ENCODE results near the gene SRD5A2. TPM values are rescaled to one million over a fixed set of nuclear protein-coding genes. Genes with fewer than 3 reads are reported as not detected.

The SRD5A2 gene, protein sequence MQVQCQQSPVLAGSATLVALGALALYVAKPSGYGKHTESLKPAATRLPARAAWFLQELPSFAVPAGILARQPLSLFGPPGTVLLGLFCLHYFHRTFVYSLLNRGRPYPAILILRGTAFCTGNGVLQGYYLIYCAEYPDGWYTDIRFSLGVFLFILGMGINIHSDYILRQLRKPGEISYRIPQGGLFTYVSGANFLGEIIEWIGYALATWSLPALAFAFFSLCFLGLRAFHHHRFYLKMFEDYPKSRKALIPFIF
- total RNA-seq: not detected
- under 1 TPM in 1 of 2 donors, not detected in 1; 0.05 TPM for polyA plus RNA-seq

DNA sequence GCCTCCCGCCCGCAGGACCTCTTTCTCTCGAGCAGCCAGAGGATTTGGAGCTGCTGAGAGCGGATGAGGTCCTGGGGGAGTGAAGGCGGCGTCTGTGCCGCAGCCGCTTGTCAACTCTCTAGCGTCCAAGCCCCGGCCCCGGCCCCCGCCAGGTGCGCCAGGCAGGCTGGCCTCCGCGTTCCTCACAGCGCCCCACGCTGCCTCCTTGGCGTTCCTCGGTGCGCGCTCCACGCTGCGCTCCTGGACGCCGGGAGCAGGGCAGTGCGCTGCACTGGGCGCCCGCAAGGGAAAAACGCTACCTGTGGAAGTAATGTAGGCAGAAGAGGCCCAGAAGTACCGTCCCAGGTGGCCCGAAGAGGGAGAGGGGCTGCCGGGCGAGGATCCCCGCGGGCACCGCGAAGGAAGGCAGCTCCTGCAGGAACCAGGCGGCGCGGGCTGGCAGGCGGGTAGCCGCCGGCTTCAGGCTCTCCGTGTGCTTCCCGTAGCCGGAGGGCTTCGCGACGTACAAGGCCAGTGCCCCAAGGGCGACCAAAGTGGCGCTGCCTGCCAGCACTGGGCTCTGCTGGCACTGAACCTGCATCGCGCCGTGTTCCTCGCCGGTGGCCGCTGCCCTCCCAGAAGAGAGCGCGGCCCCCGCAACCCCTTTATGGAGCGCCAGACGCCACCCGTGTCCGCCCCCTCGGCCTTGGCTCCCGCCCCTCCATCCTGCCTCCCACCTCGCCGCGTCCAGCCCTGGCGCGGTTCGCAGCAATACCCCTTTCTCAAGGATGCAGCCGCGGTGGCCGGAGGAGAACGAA is at the start of gene SRD5A2:
Gene SRD5A2, minus strand, starts transcription at position 618 of the 797 bp plus-strand sequence. Its CDS starts 38 bp downstream, at position 580.
- intact Hi-C loops (cut with DNase I): no loop called here
- 2% methylated on average over 47 to 76 of the region's 76 CpGs for WGBS, 2 donors
- peaks cover 0 to 9% (median 7%) of the 10 kb centered on the region in 4 donors for H3K27me3 ChIP-seq
- ATAC-seq (no peak), DNase-seq (peak in 1 of 6 donors; percentile 37), FAIRE-seq (no peak)
- no peaks in the 10 kb centered on the region for H3K9me3 ChIP-seq
- TF ChIP-seq, protein P1, sequence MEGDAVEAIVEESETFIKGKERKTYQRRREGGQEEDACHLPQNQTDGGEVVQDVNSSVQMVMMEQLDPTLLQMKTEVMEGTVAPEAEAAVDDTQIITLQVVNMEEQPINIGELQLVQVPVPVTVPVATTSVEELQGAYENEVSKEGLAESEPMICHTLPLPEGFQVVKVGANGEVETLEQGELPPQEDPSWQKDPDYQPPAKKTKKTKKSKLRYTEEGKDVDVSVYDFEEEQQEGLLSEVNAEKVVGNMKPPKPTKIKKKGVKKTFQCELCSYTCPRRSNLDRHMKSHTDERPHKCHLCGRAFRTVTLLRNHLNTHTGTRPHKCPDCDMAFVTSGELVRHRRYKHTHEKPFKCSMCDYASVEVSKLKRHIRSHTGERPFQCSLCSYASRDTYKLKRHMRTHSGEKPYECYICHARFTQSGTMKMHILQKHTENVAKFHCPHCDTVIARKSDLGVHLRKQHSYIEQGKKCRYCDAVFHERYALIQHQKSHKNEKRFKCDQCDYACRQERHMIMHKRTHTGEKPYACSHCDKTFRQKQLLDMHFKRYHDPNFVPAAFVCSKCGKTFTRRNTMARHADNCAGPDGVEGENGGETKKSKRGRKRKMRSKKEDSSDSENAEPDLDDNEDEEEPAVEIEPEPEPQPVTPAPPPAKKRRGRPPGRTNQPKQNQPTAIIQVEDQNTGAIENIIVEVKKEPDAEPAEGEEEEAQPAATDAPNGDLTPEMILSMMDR (IDR thresholded peaks at IDR 0.05): no peak
- no peaks in the 10 kb centered on the region for H3K4me1 ChIP-seq
- H3K27ac ChIP-seq: no peak within 1 kb of the TSS
- no peaks in the 10 kb centered on the region for H3K36me3 ChIP-seq
- no peak within 1 kb of the TSS for H3K4me3 ChIP-seq

DNA sequence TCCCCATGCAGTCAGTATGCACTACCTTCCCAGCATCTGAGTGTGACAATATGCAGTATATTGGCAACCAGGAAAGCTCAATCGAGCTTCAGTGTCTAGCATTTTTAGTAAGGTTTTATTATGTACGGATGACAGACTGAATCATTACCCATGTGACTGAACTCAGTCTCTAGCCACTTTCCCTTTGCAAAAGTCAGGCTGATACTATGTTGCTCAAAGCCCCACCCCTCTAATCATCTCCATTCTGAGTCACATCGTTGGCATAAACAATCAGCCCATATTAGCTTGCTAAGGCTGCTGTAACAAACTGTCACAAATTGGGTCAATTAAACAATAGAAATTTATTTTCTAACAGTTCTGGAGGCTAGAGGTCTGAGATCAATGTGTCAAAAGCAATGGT is 25.8 kb upstream of the SRD5A2 start:
- H3K4me1 ChIP-seq: no peaks in the 10 kb centered on the region
- H3K4me3 ChIP-seq: no peak overlapping the region
- H3K27ac ChIP-seq: no peak overlapping the region
- intact Hi-C loops (cut with DNase I): no loop called here
- no peaks in the 10 kb centered on the region for H3K27me3 ChIP-seq
- TF ChIP-seq, protein P1 (IDR thresholded peaks at IDR 0.05): no peak
- H3K36me3 ChIP-seq: no peaks in the 10 kb centered on the region
- FAIRE-seq: no peak
- peaks cover 0 to 2% (median 0%) of the 10 kb centered on the region in 4 donors for H3K9me3 ChIP-seq
- DNase-seq: no peak
- no peak for ATAC-seq
- WGBS, 2 donors: 59 to 66% methylated on average over 3 of the region's 3 CpGs

DNA sequence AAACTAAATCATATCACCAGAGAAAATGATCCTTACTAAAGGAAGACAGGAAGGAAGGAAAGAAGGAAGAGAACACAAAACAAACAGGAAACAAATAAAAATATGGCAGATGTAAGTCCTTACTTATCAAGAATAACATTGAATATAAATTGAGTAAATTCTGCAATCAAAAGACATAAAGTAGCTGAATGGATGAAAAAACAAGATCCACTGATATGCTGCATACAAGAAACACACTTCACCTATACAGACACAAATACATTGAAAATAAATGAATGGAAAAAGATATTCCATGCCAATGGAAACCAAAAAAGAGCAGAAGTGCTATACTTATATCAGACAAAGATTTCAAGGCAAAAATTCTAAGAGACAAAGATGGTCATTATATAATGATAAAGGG is 18.0 kb upstream of the SRD5A2 start:
- intact Hi-C loops (cut with DNase I): no loop called here
- ATAC-seq: no peak
- no peaks in the 10 kb centered on the region for H3K9me3 ChIP-seq

DNA sequence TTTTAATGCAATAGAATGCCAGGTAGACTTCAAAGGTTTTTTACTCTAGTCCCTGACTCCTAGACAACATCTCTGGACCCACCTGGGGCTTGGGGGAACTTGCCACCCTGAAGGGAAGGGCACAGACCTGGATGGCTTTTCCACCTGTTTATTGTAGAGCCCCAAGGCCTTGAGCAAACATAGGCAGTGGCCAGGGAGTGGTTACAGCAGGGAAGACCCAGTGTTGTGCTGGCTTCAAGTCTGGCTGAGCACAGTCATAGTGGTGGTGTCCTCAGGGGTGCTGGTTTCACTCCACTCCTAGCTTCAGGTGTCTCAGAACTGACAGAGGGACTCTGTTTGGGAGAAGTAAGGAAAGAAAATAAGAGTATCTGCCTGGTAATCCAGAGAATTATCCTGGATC is 5.5 kb upstream of the SRD5A2 start:
- no peaks in the 10 kb centered on the region for H3K4me1 ChIP-seq
- no peak for DNase-seq
- TF ChIP-seq, protein P1 (IDR thresholded peaks at IDR 0.05): no peak
- no peak for ATAC-seq
- peaks cover 0 to 5% (median 0%) of the 10 kb centered on the region in 4 donors for H3K27me3 ChIP-seq
- no peak overlapping the region for H3K4me3 ChIP-seq
- no peak for FAIRE-seq
- intact Hi-C loops (cut with DNase I): no loop called here
- no peak overlapping the region for H3K27ac ChIP-seq
- H3K9me3 ChIP-seq: no peaks in the 10 kb centered on the region
- no peaks in the 10 kb centered on the region for H3K36me3 ChIP-seq

More for the DNA sequence above, 18.0 kb upstream of the SRD5A2 start:
- TF ChIP-seq, protein P1 (IDR thresholded peaks at IDR 0.05): no peak
- Histone ChIP-seq H3K36me3 (no peaks in the 10 kb centered on the region), H3K27ac (no peak overlapping the region), H3K27me3 (no peaks in the 10 kb centered on the region), H3K4me3 (no peak overlapping the region), H3K4me1 (no peaks in the 10 kb centered on the region)
- FAIRE-seq (no peak), DNase-seq (no peak)

Data from pancreas (tissue), 10 donors.